ENCODE data around the gene POGLUT2.

Gene POGLUT2

GRCh38 chr13:102798581-102799425, at the start of gene POGLUT2, which contains the start of gene BIVM:
Gene POGLUT2 (minus strand): TSS chr13:102798976. CDS start chr13:102798670, 306 bp downstream.
Gene BIVM (plus strand): TSS chr13:102799119. CDS start chr13:102807268, 8,149 bp downstream.
- TF ChIP-seq CTCF (IDR thresholded peaks at IDR 0.05; ENCODE audit: control insufficient read depth, extremely low read depth, insufficient read depth) = no peak
- DNase-seq (ENCODE audit: low read depth) = peak; percentile 80
- peak within 1 kb of the TSS; percentile 71 for H3K4me3 ChIP-seq (ENCODE audit: low read depth, low read length)

- peak overlapping the region; percentile 93 for H3K4me3 ChIP-seq (ENCODE audit: low read depth, low read length)
- TF ChIP-seq CTCF (IDR thresholded peaks at IDR 0.05; ENCODE audit: control insufficient read depth, extremely low read depth, insufficient read depth) = peak; percentile 70
- no peak for DNase-seq (ENCODE audit: low read depth)
These were observed 48.8 kb upstream of the POGLUT2 start for GRCh38 chr13:102847272-102848234.

GRCh38 chr13:102846261-102847015, 47.7 kb upstream of the POGLUT2 start:
- TF ChIP-seq CTCF (IDR thresholded peaks at IDR 0.05; ENCODE audit: control insufficient read depth, extremely low read depth, insufficient read depth) = no peak
- peak overlapping the region; percentile 93 for H3K4me3 ChIP-seq (ENCODE audit: low read depth, low read length)
- no peak for DNase-seq (ENCODE audit: low read depth)

- peak; percentile 86 for DNase-seq (ENCODE audit: low read depth)
- peak within 1 kb of the TSS; percentile 93 for H3K4me3 ChIP-seq (ENCODE audit: low read depth, low read length)
- TF ChIP-seq CTCF (IDR thresholded peaks at IDR 0.05; ENCODE audit: control insufficient read depth, extremely low read depth, insufficient read depth) = peak; percentile 42
These were observed 47.0 kb upstream of the POGLUT2 start, which contains the start of gene ERCC5 for GRCh38 chr13:102845630-102846260. Gene ERCC5 (plus strand): TSS chr13:102846032. CDS start chr13:102846267, 235 bp downstream.

GRCh38 chr13:102845289-102845629, 46.5 kb upstream of the POGLUT2 start:
- no peak for DNase-seq (ENCODE audit: low read depth)
- peak overlapping the region; percentile 93 for H3K4me3 ChIP-seq (ENCODE audit: low read depth, low read length)
- TF ChIP-seq CTCF (IDR thresholded peaks at IDR 0.05; ENCODE audit: control insufficient read depth, extremely low read depth, insufficient read depth) = no peak

GRCh38 chr13:102839462-102839861, 40.7 kb upstream of the POGLUT2 start:
- H3K4me3 ChIP-seq (ENCODE audit: low read depth, low read length) = no peak overlapping the region
- no peak for DNase-seq (ENCODE audit: low read depth)
- no peak for TF ChIP-seq CTCF (IDR thresholded peaks at IDR 0.05; ENCODE audit: control insufficient read depth, extremely low read depth, insufficient read depth)

Measured in LNCaP clone FGC (cell line).